Trophoblast cell (in vitro differentiated cells and primary cell): ENCODE results near the gene DYNC2H1.

Source experiments
- DNase-seq, 2 donors: peaks; one replicate each; pipeline ENCODE4 v3.0.0-alpha.2; 2016
- H2AFZ ChIP-seq: 2 replicates; pipeline ENCODE4 v1.6.1; 2013; ENCODE audit warnings: low read length, moderate library complexity, mild to moderate bottlenecking; ENCODE audit not compliant: insufficient read depth, poor library complexity
- H2AK5ac ChIP-seq: 2 replicates; pipeline ENCODE4 v1.6.1; 2013; ENCODE audit warnings: mild to moderate bottlenecking, low read length
- H2BK120ac ChIP-seq: 2 replicates; pipeline ENCODE4 v1.6.1; 2013; ENCODE audit warnings: low read length, mild to moderate bottlenecking, moderate library complexity; ENCODE audit not compliant: insufficient read depth, poor library complexity
- H2BK12ac ChIP-seq: 2 replicates; pipeline ENCODE4 v1.6.1; 2013; ENCODE audit warnings: mild to moderate bottlenecking, low read length, moderate library complexity
- H2BK5ac ChIP-seq: 2 replicates; pipeline ENCODE4 v1.6.1; 2013; ENCODE audit warnings: low read length, low read depth, moderate library complexity, mild to moderate bottlenecking; ENCODE audit not compliant: poor library complexity
- H3K14ac ChIP-seq: 2 replicates; pipeline ENCODE4 v1.6.1; 2013; ENCODE audit warnings: mild to moderate bottlenecking, low read length
- H3K18ac ChIP-seq: 2 replicates; pipeline ENCODE4 v1.6.1; 2013; ENCODE audit warnings: mild to moderate bottlenecking, low read length
- H3K23ac ChIP-seq: 2 replicates; pipeline ENCODE4 v1.6.1; 2013; ENCODE audit warnings: low read length
- H3K27ac ChIP-seq: 2 replicates; pipeline ENCODE4 v1.5.1; 2013; ENCODE audit warnings: low read depth, mild to moderate bottlenecking, inconsistent platforms, low read length, moderate library complexity
- H3K27me3 ChIP-seq: 2 replicates; pipeline ENCODE4 v1.6.1; 2013; ENCODE audit warnings: inconsistent platforms, mild to moderate bottlenecking, low read length, moderate library complexity; ENCODE audit not compliant: insufficient read depth
- H3K36me3 ChIP-seq, 2 experiments: 1 replicate in 1 of 2; 2 replicates in 1 of 2; pipeline ENCODE4 v1.6.1; 2013; ENCODE audit warnings: low read length in 2 of 2, mild to moderate bottlenecking in 2 of 2, moderate library complexity in 1 of 2; ENCODE audit not compliant: insufficient read depth in 2 of 2, control insufficient read depth in 1 of 2
- H3K4ac ChIP-seq: 2 replicates; pipeline ENCODE4 v1.6.1; 2013; ENCODE audit warnings: low read depth, mild to moderate bottlenecking, low read length, moderate library complexity
- H3K4me1 ChIP-seq, 2 experiments: 1 replicate in 1 of 2; 2 replicates in 1 of 2; pipeline ENCODE4 v1.6.1; 2013; ENCODE audit warnings: low read length in 2 of 2, mild to moderate bottlenecking in 2 of 2, moderate library complexity in 1 of 2; ENCODE audit not compliant: insufficient read depth in 2 of 2, control insufficient read depth in 1 of 2
- H3K4me2 ChIP-seq: 2 replicates; pipeline ENCODE4 v1.6.1; 2013; ENCODE audit warnings: inconsistent platforms, mild to moderate bottlenecking, low read length, moderate library complexity
- H3K4me3 ChIP-seq: 2 replicates; pipeline ENCODE4 v1.5.1; 2013; ENCODE audit warnings: mild to moderate bottlenecking, low read depth, low read length, inconsistent platforms
- H3K79me1 ChIP-seq: one replicate; pipeline ENCODE4 v1.6.1; 2013; ENCODE audit warnings: low read length
- H3K79me2 ChIP-seq: 2 replicates; pipeline ENCODE4 v1.6.1; 2013; ENCODE audit warnings: low read length, mild to moderate bottlenecking; ENCODE audit not compliant: control insufficient read depth, insufficient read depth, poor library complexity
- H3K9ac ChIP-seq: 2 replicates; pipeline ENCODE4 v1.6.1; 2013; ENCODE audit warnings: mild to moderate bottlenecking, low read length
- H3K9me3 ChIP-seq: 2 replicates; pipeline ENCODE4 v1.6.1; 2013; ENCODE audit warnings: low read depth, mild to moderate bottlenecking, control low read depth, inconsistent platforms, low read length; ENCODE audit not compliant: insufficient read depth
- H4K12ac ChIP-seq: 2 replicates; pipeline ENCODE4 v1.6.1; 2013; ENCODE audit warnings: low read depth, mild to moderate bottlenecking, low read length, moderate library complexity
- H4K8ac ChIP-seq: 2 replicates; pipeline ENCODE4 v1.6.1; 2013; ENCODE audit warnings: low read depth, mild to moderate bottlenecking, low read length, moderate library complexity
- H4K91ac ChIP-seq: one replicate; pipeline ENCODE4 v1.6.1; 2013; ENCODE audit warnings: low read depth, mild to moderate bottlenecking, low read length, moderate library complexity
- WGBS: extraction: QIAGEN DNeasy Blood & Tissue Kit; methylation state at CpG from one replicate; pipeline ENCODE4 v1.1.7; 2013; ENCODE audit warnings: missing lambda C conversion rate; ENCODE audit not compliant: insufficient read length, insufficient coverage; ENCODE audit errors: extremely low coverage; 5-methylcytosine and 5-hydroxymethylcytosine counted together

DYNC2H1 gene

GRCh38 chr11:103070142-103070541, 39.1 kb upstream of the DYNC2H1 start:
- Histone ChIP-seq H4K91ac (no peak overlapping the region), H2BK5ac (no peak overlapping the region), H4K12ac (no peak overlapping the region), H3K27ac (no peak overlapping the region), H3K27me3 (no peaks in the 10 kb centered on the region), H2AFZ (no peak overlapping the region), H3K18ac (no peak overlapping the region), H2BK120ac (no peak overlapping the region), H4K8ac (no peak overlapping the region), H3K79me1 (no peaks in the 10 kb centered on the region), H3K4ac (no peak overlapping the region), H3K4me2 (no peak overlapping the region), H3K9ac (no peak overlapping the region), H3K4me1 (no peaks in the 10 kb centered on the region), H2AK5ac (no peak overlapping the region), H3K36me3 (peaks cover 3 to 4% of the 10 kb centered on the region in 2 experiments), H3K14ac (no peak overlapping the region), H2BK12ac (no peak overlapping the region), H3K9me3 (no peaks in the 10 kb centered on the region), H3K4me3 (no peak overlapping the region), H3K23ac (no peak overlapping the region), H3K79me2 (peaks cover 2% of the 10 kb centered on the region)
- DNase-seq = no peak

GRCh38 chr11:103071008-103071407, 38.2 kb upstream of the DYNC2H1 start:
- H3K23ac ChIP-seq = no peak overlapping the region
- no peak overlapping the region for H4K8ac ChIP-seq
- H4K12ac ChIP-seq = no peak overlapping the region
- H3K9ac ChIP-seq = no peak overlapping the region
- no peak overlapping the region for H3K27ac ChIP-seq
- no peak overlapping the region for H2AK5ac ChIP-seq
- no peak overlapping the region for H3K4me3 ChIP-seq
- H3K18ac ChIP-seq = no peak overlapping the region
- H3K27me3 ChIP-seq = no peaks in the 10 kb centered on the region
- no peak overlapping the region for H3K4me2 ChIP-seq
- H2BK120ac ChIP-seq = no peak overlapping the region
- H3K4ac ChIP-seq = no peak overlapping the region
- no peaks in the 10 kb centered on the region for H3K79me1 ChIP-seq
- no peaks in the 10 kb centered on the region for H3K4me1 ChIP-seq
- peaks cover 2 to 3% of the 10 kb centered on the region in 2 experiments for H3K36me3 ChIP-seq
- no peak overlapping the region for H2BK5ac ChIP-seq
- no peak overlapping the region for H2BK12ac ChIP-seq
- H2AFZ ChIP-seq = no peak overlapping the region
- peaks cover 2% of the 10 kb centered on the region for H3K79me2 ChIP-seq
- DNase-seq = no peak
- H3K9me3 ChIP-seq = no peaks in the 10 kb centered on the region
- no peak overlapping the region for H4K91ac ChIP-seq
- no peak overlapping the region for H3K14ac ChIP-seq

GRCh38 chr11:103076361-103076760, 32.9 kb upstream of the DYNC2H1 start:
- H3K4me1 ChIP-seq = no peaks in the 10 kb centered on the region

GRCh38 chr11:103077554-103077953, 31.7 kb upstream of the DYNC2H1 start:
- H3K27ac ChIP-seq = no peak overlapping the region
- H2AFZ ChIP-seq = no peak overlapping the region
- no peaks in the 10 kb centered on the region for H3K9me3 ChIP-seq
- no peak overlapping the region for H3K4ac ChIP-seq
- no CpG with 5 or more reads among the region's 3 CpGs for WGBS
- H3K4me1 ChIP-seq = no peaks in the 10 kb centered on the region
- H4K12ac ChIP-seq = no peak overlapping the region
- no peak overlapping the region for H2AK5ac ChIP-seq
- H3K9ac ChIP-seq = no peak overlapping the region
- no peak overlapping the region for H3K4me2 ChIP-seq
- H4K91ac ChIP-seq = no peak overlapping the region
- no peak overlapping the region for H3K4me3 ChIP-seq
- no peak overlapping the region for H3K23ac ChIP-seq
- peak; percentile 2 to 4 for DNase-seq
- H3K79me1 ChIP-seq = no peaks in the 10 kb centered on the region
- no peak overlapping the region for H3K14ac ChIP-seq
- no peak overlapping the region for H4K8ac ChIP-seq
- H3K27me3 ChIP-seq = no peaks in the 10 kb centered on the region
- H3K36me3 ChIP-seq = peaks cover 12 to 15% of the 10 kb centered on the region in 2 experiments
- H2BK5ac ChIP-seq = no peak overlapping the region
- H2BK120ac ChIP-seq = no peak overlapping the region
- H3K79me2 ChIP-seq = no peaks in the 10 kb centered on the region
- H2BK12ac ChIP-seq = no peak overlapping the region
- H3K18ac ChIP-seq = no peak overlapping the region

More at GRCh38 chr11:103076361-103076760, 32.9 kb upstream of the DYNC2H1 start:
- no peak overlapping the region for H4K91ac ChIP-seq
- no peak overlapping the region for H3K23ac ChIP-seq
- no peak overlapping the region for H2BK120ac ChIP-seq
- no peak overlapping the region for H3K27ac ChIP-seq
- H3K9me3 ChIP-seq = no peaks in the 10 kb centered on the region
- no peak overlapping the region for H3K4me3 ChIP-seq
- H4K12ac ChIP-seq = no peak overlapping the region
- no peak overlapping the region for H3K4ac ChIP-seq
- no peak overlapping the region for H3K14ac ChIP-seq
- H3K4me2 ChIP-seq = no peak overlapping the region
- DNase-seq = no peak
- no peak overlapping the region for H2AK5ac ChIP-seq
- H3K36me3 ChIP-seq = peaks cover 12 to 15% of the 10 kb centered on the region in 2 experiments
- H2BK12ac ChIP-seq = no peak overlapping the region
- H3K79me1 ChIP-seq = no peaks in the 10 kb centered on the region
- H3K9ac ChIP-seq = no peak overlapping the region
- H3K79me2 ChIP-seq = no peaks in the 10 kb centered on the region
- no peak overlapping the region for H3K18ac ChIP-seq
- no CpG with 5 or more reads among the region's 3 CpGs for WGBS
- H3K27me3 ChIP-seq = no peaks in the 10 kb centered on the region
- no peak overlapping the region for H2BK5ac ChIP-seq
- H2AFZ ChIP-seq = no peak overlapping the region
- H4K8ac ChIP-seq = no peak overlapping the region
